Trophoblast cell (in vitro differentiated cells and primary cell): ENCODE measurements around the gene SH3GLB2.

Source experiments
- DNase-seq, 2 donors: peaks; one replicate each; pipeline ENCODE4 v3.0.0-alpha.2; 2016
- H2AFZ ChIP-seq: 2 replicates; pipeline ENCODE4 v1.6.1; 2013; ENCODE audit warnings: low read length, moderate library complexity, mild to moderate bottlenecking; ENCODE audit not compliant: insufficient read depth, poor library complexity
- H2AK5ac ChIP-seq: 2 replicates; pipeline ENCODE4 v1.6.1; 2013; ENCODE audit warnings: mild to moderate bottlenecking, low read length
- H2BK120ac ChIP-seq: 2 replicates; pipeline ENCODE4 v1.6.1; 2013; ENCODE audit warnings: low read length, mild to moderate bottlenecking, moderate library complexity; ENCODE audit not compliant: insufficient read depth, poor library complexity
- H2BK12ac ChIP-seq: 2 replicates; pipeline ENCODE4 v1.6.1; 2013; ENCODE audit warnings: mild to moderate bottlenecking, low read length, moderate library complexity
- H2BK5ac ChIP-seq: 2 replicates; pipeline ENCODE4 v1.6.1; 2013; ENCODE audit warnings: low read length, low read depth, moderate library complexity, mild to moderate bottlenecking; ENCODE audit not compliant: poor library complexity
- H3K14ac ChIP-seq: 2 replicates; pipeline ENCODE4 v1.6.1; 2013; ENCODE audit warnings: mild to moderate bottlenecking, low read length
- H3K18ac ChIP-seq: 2 replicates; pipeline ENCODE4 v1.6.1; 2013; ENCODE audit warnings: mild to moderate bottlenecking, low read length
- H3K23ac ChIP-seq: 2 replicates; pipeline ENCODE4 v1.6.1; 2013; ENCODE audit warnings: low read length
- H3K27ac ChIP-seq: 2 replicates; pipeline ENCODE4 v1.5.1; 2013; ENCODE audit warnings: low read depth, mild to moderate bottlenecking, inconsistent platforms, low read length, moderate library complexity
- H3K27me3 ChIP-seq: 2 replicates; pipeline ENCODE4 v1.6.1; 2013; ENCODE audit warnings: inconsistent platforms, mild to moderate bottlenecking, low read length, moderate library complexity; ENCODE audit not compliant: insufficient read depth
- H3K36me3 ChIP-seq, 2 experiments: 1 replicate in 1 of 2; 2 replicates in 1 of 2; pipeline ENCODE4 v1.6.1; 2013; ENCODE audit warnings: low read length in 2 of 2, mild to moderate bottlenecking in 2 of 2, moderate library complexity in 1 of 2; ENCODE audit not compliant: insufficient read depth in 2 of 2, control insufficient read depth in 1 of 2
- H3K4ac ChIP-seq: 2 replicates; pipeline ENCODE4 v1.6.1; 2013; ENCODE audit warnings: low read depth, mild to moderate bottlenecking, low read length, moderate library complexity
- H3K4me1 ChIP-seq, 2 experiments: 1 replicate in 1 of 2; 2 replicates in 1 of 2; pipeline ENCODE4 v1.6.1; 2013; ENCODE audit warnings: low read length in 2 of 2, mild to moderate bottlenecking in 2 of 2, moderate library complexity in 1 of 2; ENCODE audit not compliant: insufficient read depth in 2 of 2, control insufficient read depth in 1 of 2
- H3K4me2 ChIP-seq: 2 replicates; pipeline ENCODE4 v1.6.1; 2013; ENCODE audit warnings: inconsistent platforms, mild to moderate bottlenecking, low read length, moderate library complexity
- H3K4me3 ChIP-seq: 2 replicates; pipeline ENCODE4 v1.5.1; 2013; ENCODE audit warnings: mild to moderate bottlenecking, low read depth, low read length, inconsistent platforms
- H3K79me1 ChIP-seq: one replicate; pipeline ENCODE4 v1.6.1; 2013; ENCODE audit warnings: low read length
- H3K79me2 ChIP-seq: 2 replicates; pipeline ENCODE4 v1.6.1; 2013; ENCODE audit warnings: low read length, mild to moderate bottlenecking; ENCODE audit not compliant: control insufficient read depth, insufficient read depth, poor library complexity
- H3K9ac ChIP-seq: 2 replicates; pipeline ENCODE4 v1.6.1; 2013; ENCODE audit warnings: mild to moderate bottlenecking, low read length
- H3K9me3 ChIP-seq: 2 replicates; pipeline ENCODE4 v1.6.1; 2013; ENCODE audit warnings: low read depth, mild to moderate bottlenecking, control low read depth, inconsistent platforms, low read length; ENCODE audit not compliant: insufficient read depth
- H4K12ac ChIP-seq: 2 replicates; pipeline ENCODE4 v1.6.1; 2013; ENCODE audit warnings: low read depth, mild to moderate bottlenecking, low read length, moderate library complexity
- H4K8ac ChIP-seq: 2 replicates; pipeline ENCODE4 v1.6.1; 2013; ENCODE audit warnings: low read depth, mild to moderate bottlenecking, low read length, moderate library complexity
- H4K91ac ChIP-seq: one replicate; pipeline ENCODE4 v1.6.1; 2013; ENCODE audit warnings: low read depth, mild to moderate bottlenecking, low read length, moderate library complexity
- WGBS: extraction: QIAGEN DNeasy Blood & Tissue Kit; methylation state at CpG from one replicate; pipeline ENCODE4 v1.1.7; 2013; ENCODE audit warnings: missing lambda C conversion rate; ENCODE audit not compliant: insufficient read length, insufficient coverage; ENCODE audit errors: extremely low coverage; 5-methylcytosine and 5-hydroxymethylcytosine counted together

The SH3GLB2 gene

DNA sequence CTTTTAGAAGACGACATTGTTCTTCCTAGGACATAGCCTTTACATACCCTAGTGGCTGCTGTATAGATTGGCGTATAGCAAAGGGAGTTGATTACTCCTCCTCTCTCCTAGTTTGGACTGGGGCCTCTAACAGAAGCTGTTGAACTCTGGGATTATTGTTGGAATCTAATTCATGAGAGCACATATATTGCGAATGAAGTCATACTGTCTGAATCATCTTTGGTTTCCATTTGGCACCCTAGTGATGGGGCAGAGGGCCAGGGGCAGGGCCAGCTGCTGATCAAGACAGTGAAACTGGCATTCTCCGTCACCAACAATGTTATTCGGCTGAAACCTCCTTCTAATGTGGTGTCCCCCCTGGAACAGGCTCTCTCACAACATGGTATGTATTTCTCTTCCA, 40.3 kb downstream of the SH3GLB2 start:
- Histone ChIP-seq H2AK5ac (no peak overlapping the region), H2BK12ac (no peak overlapping the region), H2AFZ (no peak overlapping the region), H3K27me3 (no peaks in the 10 kb centered on the region), H3K36me3 (peaks cover 39 to 42% of the 10 kb centered on the region in 2 experiments), H3K14ac (no peak overlapping the region), H3K27ac (no peak overlapping the region), H3K79me2 (no peaks in the 10 kb centered on the region), H2BK120ac (no peak overlapping the region), H3K4me3 (no peak overlapping the region), H4K91ac (no peak overlapping the region), H4K8ac (no peak overlapping the region), H3K18ac (no peak overlapping the region), H3K9ac (no peak overlapping the region), H3K23ac (no peak overlapping the region), H4K12ac (no peak overlapping the region), H3K4ac (no peak overlapping the region), H3K4me1 (no peaks in the 10 kb centered on the region), H2BK5ac (no peak overlapping the region), H3K4me2 (no peak overlapping the region), H3K9me3 (no peaks in the 10 kb centered on the region), H3K79me1 (no peaks in the 10 kb centered on the region)
- DNase-seq: no peak
- no CpG with 5 or more reads among the region's 5 CpGs for WGBS

DNA sequence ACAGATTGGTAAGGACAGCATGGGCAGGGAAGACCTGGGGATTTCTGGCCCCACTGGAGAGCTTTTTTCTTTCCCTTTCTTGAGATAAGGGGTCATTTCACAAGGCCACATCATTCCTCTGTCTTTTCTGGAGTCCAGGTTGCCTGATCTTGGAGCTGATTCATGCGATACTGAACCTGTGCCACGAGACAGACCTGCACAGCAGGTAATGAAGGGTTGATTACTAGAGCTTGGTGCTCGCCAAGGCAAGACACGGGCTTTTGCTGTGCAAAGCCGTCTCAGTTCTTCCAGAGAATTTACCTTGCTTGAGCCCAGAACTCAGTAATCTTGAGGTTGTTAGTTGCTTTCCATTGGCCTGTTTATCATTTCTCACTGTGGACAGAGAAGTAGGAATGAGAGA, 41.5 kb downstream of the SH3GLB2 start:
- Histone ChIP-seq H3K9me3 (no peaks in the 10 kb centered on the region), H4K12ac (no peak overlapping the region), H4K8ac (no peak overlapping the region), H3K27me3 (no peaks in the 10 kb centered on the region), H3K14ac (no peak overlapping the region), H3K36me3 (peaks cover 39 to 51% of the 10 kb centered on the region in 2 experiments), H4K91ac (no peak overlapping the region), H3K4ac (no peak overlapping the region), H2BK12ac (no peak overlapping the region), H3K9ac (no peak overlapping the region), H2AK5ac (no peak overlapping the region), H2AFZ (no peak overlapping the region), H3K4me3 (no peak overlapping the region), H3K79me1 (no peaks in the 10 kb centered on the region), H2BK5ac (no peak overlapping the region), H3K4me1 (no peaks in the 10 kb centered on the region), H3K27ac (no peak overlapping the region), H2BK120ac (no peak overlapping the region), H3K79me2 (no peaks in the 10 kb centered on the region), H3K23ac (no peak overlapping the region), H3K4me2 (no peak overlapping the region), H3K18ac (no peak overlapping the region)
- no CpG with 5 or more reads among the region's 5 CpGs for WGBS
- peak in 1 of 2 donors; percentile 48 for DNase-seq

DNA sequence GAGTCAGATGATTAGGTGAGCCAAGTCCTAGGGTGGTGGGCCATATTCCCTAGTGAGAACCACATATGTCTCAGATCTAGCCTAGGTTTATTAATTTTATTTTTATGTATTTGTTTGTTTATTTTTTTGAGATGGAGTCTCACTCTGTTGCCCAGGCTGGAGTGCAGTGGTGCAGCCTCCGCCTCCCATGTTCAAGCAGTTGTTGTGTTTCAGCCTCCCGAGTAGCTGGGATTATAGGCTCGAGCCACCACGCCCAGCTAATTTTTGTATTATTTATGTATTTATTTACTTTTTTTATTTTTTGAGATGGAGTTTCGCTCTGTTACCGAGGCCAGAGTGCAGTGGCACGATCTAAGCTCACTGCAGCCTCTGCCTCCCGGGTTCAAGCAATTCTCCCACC, 44.6 kb downstream of the SH3GLB2 start:
- H2AK5ac ChIP-seq: no peak overlapping the region
- H3K27me3 ChIP-seq: no peaks in the 10 kb centered on the region
- no peak overlapping the region for H2BK12ac ChIP-seq
- no peaks in the 10 kb centered on the region for H3K4me1 ChIP-seq
- DNase-seq: no peak
- no peak overlapping the region for H3K4me2 ChIP-seq
- no peak overlapping the region for H2BK120ac ChIP-seq
- no CpG with 5 or more reads among the region's 8 CpGs for WGBS
- H3K9me3 ChIP-seq: no peaks in the 10 kb centered on the region
- no peak overlapping the region for H4K12ac ChIP-seq
- H4K91ac ChIP-seq: no peak overlapping the region
- H3K9ac ChIP-seq: no peak overlapping the region
- H2BK5ac ChIP-seq: no peak overlapping the region
- peaks cover 30 to 60% of the 10 kb centered on the region in 2 experiments for H3K36me3 ChIP-seq
- H3K18ac ChIP-seq: no peak overlapping the region
- H3K79me1 ChIP-seq: no peaks in the 10 kb centered on the region
- no peak overlapping the region for H3K27ac ChIP-seq
- no peak overlapping the region for H3K23ac ChIP-seq
- no peak overlapping the region for H2AFZ ChIP-seq
- no peak overlapping the region for H3K4ac ChIP-seq
- H3K4me3 ChIP-seq: no peak overlapping the region
- no peaks in the 10 kb centered on the region for H3K79me2 ChIP-seq
- H3K14ac ChIP-seq: no peak overlapping the region
- H4K8ac ChIP-seq: no peak overlapping the region

DNA sequence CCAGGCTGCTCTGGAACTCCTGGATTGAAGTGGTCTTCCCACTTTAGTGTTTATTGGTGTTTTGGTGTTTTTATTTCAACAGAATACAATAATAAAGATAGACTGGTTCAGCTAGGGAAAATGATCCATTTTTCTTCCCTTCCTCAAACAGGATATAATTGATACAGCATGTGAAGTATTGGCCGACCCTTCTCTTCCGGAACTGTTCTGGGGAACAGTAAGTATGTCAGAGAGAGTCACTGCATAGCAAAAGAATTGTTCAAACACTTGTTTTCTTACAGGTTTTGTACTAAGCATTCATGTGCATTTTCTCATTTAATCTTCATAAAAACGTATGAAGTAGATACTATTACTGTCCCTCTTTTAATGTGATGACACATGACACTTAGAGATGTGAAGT, 49.0 kb downstream of the SH3GLB2 start:
- Histone ChIP-seq H3K36me3 (peaks cover 43 to 62% of the 10 kb centered on the region in 2 experiments), H3K4me1 (no peaks in the 10 kb centered on the region), H4K91ac (no peak overlapping the region), H2AFZ (no peak overlapping the region), H3K27ac (no peak overlapping the region), H2BK120ac (no peak overlapping the region), H3K4ac (no peak overlapping the region), H3K14ac (no peak overlapping the region), H3K18ac (no peak overlapping the region), H3K79me1 (no peaks in the 10 kb centered on the region), H3K79me2 (no peaks in the 10 kb centered on the region), H2BK12ac (no peak overlapping the region), H3K4me3 (no peak overlapping the region), H3K23ac (no peak overlapping the region), H3K9me3 (no peaks in the 10 kb centered on the region), H3K27me3 (no peaks in the 10 kb centered on the region), H3K9ac (no peak overlapping the region), H2BK5ac (no peak overlapping the region), H2AK5ac (no peak overlapping the region), H4K8ac (no peak overlapping the region), H4K12ac (no peak overlapping the region), H3K4me2 (no peak overlapping the region)
- WGBS: no CpG with 5 or more reads among the region's 3 CpGs
- no peak for DNase-seq
